SIG-M5 treated with dmso at 0.1 percent for 504 hours (cell line): Measurements from ENCODE around the gene SEMA4D.

ENCODE experiments used
- DNase-seq: peaks from one replicate; lab custom pipeline; 2025; ENCODE audit not compliant: unreplicated experiment; lab: John Stamatoyannopoulos, UW

The SEMA4D gene

DNA sequence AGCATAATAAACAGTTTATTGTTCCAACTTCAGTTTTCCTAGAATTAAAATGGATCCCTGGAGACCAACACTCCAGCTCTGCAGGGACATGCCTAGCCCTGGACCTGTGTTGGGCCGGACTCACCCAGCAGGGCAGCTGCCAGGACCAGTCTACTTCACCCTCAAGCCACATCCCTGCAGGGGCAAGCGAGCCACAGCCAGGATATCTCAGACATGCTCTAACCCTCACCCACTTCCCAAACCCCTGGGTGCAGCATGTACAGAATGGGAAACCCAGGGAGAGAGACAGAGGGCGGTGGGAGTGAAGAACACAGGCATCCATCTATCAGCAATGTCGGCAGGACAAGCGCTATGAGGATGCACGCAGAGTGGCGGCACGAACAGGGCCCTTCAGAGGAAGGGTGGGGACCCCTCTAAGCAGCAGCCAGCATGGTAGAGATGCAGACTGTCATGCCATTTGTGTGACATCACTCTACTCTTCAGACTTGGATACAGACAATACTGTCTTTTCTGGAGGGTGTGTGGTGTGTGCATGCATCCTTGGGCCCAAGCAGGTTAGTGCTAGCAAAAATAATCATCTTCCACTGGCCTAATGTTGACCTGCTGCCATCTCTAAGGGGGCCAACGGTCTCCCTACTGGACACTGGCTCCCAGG lies 83.1 kb downstream of the SEMA4D start:
- DNase-seq, result no peak

DNA sequence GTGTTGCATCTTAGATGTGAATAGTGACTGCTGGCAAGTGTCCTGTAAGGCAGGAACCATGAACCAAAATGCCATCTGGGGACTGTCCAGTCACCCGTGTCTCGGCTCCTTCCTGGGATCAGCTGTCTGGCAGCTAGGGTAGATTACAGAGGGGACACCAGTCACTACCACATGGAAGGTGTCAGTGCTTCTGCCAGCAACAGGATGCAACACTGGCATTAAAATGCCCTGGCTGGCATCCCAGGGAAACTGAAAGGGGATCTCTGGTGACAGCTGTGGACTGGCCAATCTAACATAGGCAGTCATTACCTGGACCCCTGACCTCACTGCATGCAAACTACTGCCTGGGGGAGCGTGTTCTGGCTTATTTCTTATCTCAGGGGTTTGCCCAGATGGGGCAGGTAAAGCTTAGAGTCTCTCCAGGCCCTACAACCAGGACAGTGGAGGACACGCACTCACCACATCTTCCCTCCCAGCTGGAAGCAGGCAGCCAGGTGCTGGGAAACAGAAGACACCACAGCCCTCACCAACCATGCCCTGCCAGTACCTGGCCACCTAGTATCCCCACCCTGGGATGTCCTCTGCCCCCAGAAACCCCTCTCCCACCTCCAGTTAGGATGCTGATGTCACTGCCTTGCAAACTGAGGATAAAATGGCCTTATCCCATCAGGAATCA lies 83.8 kb downstream of the SEMA4D start:
- DNase-seq, result no peak

DNA sequence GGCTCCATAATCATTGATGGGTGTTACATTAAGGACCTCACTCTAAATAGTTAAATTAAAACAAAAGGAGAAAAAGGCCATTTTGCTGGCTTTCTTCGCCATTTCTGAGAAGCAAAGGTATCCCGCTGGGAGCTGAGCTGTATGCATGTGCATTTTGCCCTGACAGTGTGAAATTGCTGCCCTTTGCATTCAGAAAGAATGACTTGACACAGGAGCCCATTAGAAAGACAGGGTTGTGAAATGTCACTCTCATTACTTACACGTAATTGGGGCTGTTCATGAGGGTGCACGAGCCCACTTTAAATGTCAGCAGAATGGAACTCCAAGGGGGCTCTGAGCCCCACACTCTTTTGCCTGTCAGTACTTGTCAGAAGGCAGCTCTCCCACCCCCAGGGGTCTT lies 85.0 kb downstream of the SEMA4D start:
- DNase-seq, result no peak

DNA sequence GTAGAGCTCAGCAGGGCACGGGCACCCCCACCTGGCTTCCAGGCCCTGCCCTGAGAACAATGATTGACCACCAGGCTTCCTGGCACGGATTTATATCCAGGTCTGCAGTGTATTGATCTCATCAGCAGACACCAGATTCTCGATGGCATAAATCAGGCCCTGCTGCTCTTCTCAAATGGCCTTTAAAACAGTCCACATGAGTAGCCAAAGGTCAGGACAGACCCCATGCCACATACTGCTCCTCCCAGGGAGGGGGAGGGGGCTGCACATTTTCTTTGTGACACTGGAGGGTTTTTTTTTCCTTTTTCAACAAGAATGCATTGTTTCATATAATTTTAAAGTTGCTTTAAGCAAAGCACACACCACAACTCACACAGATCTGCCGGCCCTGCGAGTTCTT lies 85.4 kb downstream of the SEMA4D start:
- DNase-seq, result no peak

DNA sequence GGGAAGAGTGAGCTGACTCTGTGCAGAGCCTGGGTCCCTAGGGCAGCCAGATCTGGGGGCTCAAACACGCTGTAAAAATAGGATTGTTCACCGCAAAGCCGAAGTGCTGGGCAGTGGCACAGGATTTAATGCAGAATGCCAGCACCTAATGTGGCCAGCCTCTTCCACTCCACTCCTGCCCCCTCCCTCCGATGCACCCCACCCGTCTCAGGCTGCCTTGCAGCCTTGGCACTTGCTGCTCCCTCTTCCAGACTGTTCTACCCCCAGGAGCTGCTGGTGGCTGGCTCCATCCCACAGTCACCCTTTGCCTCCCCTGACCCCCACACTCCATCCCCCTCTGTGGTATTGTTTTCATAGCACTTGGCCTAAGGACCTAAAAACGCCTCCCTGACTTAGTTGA lies 86.2 kb downstream of the SEMA4D start:
- no peak for DNase-seq

DNA sequence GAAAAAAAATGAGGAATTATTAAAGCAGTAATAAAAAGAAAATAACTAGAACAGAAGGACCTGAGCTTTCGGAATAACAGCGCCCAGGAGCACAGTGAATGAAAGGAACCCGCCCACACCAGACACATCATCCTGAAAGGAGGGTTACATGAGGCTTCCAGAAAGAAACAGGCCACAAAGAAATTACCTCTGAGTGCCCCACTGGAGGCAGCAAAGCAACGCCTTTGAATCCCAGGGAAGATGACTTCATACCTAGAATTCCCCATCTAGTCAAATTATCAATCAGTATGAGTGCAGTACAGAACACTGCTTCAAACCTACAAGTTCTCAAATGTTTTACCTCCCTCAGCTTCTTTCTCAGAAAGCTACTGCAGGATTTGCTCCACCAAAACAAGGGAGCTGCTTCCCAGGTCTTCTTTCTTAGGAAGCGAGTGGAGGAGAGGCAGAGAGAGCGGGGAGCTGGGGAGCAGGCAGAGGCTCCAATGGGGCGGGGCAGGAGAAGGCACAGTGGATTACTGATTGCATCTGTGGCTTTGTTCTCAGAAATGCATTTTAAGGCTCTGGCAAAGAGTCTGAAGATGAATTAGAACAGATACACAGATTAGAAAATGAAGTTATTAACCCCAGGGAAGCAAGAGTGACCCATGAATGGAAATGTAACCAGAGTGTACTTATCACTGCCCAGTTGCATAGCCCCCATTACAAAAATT lies 87.1 kb downstream of the SEMA4D start:
- no peak for DNase-seq

DNA sequence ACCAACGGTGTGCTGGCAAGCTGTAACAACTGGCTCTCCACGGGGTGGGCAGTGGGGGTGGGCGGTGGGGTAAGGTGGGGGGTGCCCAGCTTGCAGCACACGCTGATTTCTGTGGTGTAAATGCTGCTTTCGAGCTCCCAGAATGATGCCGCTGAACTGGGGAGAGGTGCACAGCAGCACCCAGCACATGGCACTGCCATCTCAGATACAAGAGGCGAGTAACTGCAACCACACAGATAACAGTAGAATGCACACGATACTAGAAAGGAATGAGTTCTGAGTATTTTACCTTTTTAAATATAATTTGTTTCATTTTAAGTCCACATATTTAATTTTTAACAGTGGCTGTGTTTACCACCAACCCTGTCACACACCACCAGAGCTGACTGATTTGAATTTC lies 87.9 kb downstream of the SEMA4D start:
- DNase-seq, result no peak

DNA sequence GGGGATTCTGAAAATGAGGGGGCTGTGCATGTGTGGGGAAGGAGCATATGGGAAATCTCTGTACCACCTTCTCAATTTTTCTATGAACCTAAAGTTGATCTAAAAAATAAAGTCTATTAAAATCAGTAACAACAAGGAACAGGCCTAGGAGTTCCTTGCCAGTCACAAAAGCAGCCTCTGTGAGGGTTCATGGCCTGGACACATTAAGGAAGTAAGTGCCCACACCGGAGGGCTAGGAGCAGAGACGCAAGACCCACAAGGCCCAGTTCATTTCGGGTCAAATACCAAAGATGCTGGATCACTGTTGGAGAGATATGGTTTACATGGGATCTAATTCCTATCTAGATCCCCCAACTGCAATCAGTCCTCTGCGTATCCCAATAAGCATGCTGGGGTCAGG lies 88.4 kb downstream of the SEMA4D start:
- DNase-seq, result no peak

DNA sequence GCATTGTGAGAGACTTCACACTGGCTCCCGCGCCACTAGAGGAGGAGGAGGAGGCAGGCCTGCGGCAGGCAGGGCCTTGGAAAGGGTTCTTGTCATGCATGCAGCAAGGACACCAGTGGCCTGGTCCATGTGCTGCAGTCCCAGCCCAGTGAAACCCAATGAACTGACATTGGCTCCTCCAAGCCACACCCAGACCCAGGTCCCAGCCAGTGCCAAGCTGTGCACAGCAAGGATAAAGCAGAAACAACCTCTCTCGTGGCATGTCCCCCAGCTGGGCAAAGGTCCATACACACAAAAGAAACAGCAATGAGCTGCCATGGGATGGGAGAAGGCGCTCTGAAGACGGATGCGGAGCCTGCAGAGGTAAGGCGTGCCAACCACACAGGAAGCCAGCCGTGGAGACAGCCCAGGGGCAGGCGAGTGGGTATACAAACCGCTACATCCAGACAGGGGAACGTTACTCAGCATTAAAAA lies 89.2 kb downstream of the SEMA4D start:
- no peak for DNase-seq

DNA sequence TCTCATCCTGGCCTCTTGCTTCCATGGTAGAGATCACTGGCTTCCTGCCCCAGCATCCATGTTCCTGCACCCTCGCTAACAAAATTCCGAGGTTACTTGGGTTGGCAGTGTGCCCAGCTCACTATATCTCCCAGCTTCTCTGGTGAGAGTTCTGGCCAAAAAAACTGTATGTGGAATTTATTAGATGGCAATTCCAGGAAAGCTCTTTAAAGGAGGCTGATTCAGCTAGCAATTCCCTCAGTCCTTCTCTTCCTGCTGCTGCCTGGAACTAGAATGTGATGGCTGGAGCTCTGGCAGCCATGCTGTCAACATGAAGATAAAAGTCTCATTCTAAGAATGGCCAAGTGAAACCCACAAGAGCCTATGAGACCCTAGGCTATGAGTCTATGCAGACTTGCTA lies 90.8 kb downstream of the SEMA4D start:
- no peak for DNase-seq

DNA sequence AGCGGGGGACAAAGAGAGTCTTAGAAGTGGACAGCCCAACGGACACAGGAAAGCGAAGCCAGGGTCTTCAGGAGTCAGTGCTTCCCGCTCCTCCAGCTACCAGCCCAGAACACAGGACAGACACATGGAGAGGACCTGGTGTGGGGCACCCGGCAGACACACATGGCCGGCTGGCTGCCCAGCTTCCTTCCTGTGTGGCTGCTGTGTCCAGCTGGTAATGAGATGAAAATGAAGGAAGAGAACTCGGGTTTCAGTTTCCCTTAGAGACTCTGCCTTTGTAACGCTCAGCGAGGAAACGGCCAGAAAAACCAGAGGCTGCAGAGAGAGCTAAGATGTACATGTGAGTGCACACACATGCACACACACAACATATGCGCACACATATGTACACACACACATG lies 92.1 kb downstream of the SEMA4D start:
- DNase-seq, result no peak

DNA sequence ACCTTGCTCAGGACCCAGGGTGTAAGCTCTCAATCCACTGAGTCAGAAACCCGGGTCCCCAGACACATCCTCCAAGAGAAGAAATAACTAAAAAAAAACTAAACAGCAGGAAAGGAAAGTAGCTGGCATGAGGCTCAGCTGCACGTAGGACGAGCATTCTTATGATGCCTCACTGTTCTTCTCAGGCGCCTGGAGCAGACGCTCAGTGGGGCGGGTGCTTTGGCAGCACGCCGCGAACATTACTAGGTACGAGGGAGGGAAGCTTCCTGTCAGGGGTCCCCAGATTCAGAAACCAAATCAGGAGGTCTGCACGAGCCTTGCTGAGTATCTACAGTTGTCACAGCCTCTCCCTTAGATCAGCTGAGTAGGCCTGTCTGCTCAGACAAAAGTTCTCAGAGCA lies 93.8 kb downstream of the SEMA4D start:
- DNase-seq, result no peak

DNA sequence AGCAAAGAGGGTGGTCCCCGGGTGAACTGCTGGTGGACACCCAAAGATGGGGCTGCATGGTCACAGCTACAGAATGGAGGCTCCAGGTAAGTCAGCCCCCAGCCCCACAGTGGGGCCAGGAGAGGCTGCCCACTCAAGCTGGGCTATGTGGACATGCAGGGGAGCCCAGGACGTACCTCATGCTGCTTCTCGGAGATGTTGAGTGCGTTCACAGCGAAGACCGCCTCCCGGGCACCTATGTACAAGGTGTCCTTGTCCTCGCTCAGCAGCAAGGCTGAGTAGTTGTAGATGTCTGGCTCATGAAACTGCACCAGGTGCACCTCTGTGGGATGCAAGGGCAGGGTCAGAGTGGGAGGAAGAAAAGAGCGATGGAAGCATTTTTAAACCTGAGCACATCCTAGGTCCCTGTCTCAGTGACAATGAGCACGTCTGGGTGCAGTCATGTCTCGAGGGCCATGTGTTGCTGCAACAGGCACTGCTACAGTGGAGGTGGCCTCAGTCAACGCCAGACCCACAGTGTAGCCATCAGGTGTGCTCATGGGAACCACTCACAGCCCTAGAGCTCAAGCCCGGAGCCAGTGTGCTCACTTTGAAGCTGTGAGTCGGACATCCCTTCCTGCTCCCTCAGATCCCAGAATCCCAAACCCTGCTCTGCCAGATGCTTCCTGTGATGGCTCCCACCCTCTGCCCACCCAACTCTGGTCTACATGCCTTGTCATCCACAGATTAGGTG lies 95.1 kb downstream of the SEMA4D start:
- DNase-seq, result no peak

DNA sequence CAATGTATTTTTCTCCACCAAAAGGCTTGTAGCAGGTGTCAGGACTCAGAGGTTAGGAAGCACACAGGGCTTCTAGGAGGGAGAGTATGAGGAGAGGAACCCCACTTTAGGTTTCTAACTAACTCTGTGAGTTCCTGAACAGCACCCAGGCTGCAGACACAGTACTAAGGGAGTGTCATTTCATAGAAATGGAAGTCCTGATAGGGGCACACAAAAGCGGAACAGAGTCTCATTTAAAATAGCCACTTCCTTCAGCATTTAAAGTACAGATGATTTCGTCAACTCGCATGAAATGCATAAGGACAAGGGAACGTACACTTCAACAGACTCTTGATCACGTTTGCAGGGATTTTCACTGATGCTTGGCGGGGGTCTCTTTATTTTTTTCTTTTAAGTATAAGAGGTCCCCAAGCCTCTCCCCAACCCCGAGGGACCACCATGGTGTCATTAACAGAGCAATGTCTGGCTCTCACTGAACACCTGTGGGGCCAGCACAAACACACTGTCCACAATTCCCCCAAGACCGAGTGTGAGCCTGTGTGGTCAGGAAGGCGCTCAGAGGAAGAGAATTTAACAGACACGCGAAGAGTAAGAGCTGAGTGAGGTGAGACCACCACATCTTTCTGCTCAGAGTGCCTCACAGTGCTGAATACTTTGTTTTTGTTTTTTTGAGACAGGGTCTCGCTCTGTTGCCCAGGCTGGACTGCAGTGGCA lies 97.4 kb downstream of the SEMA4D start:
- DNase-seq, result peak; percentile 92

DNA sequence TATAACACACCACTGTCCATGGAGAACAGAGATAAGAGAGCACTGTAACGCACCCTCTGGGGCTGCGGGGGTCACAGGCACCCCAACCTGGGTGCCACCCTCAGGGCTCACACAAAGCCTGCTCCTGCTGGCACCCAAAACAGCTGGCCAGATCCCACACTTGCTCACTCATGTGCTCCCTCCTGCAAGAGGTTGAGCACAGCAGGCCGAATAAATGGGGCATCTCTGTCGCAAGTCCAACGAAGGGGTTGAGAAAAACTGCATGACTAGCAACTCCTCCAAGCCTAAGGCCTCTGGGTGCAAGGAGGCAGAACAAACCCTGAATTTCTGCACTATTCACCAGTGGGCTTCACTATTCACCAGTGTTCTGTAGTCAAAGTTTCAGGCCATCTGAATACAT lies 99.3 kb downstream of the SEMA4D start:
- peak; percentile 64 for DNase-seq

DNA sequence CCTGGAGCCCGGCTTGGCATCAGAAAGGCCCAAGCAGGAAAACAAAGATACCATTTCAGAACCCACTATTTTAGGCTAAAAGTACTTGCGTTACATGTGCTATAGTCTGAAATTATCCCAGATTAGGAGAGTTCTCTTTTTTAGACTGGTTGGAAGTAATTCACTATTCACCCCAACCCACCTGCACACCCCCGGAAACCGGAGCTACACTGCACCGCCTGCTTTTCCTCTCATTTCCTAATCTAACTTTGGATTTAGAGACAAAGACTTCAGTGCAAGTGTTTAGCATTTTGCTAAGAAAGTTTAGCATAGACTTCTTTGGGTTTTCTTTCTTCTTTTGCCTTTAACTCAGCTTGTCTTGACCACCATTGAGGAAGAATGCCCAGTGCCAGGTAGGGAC lies 100.4 kb downstream of the SEMA4D start:
- DNase-seq, result no peak

DNA sequence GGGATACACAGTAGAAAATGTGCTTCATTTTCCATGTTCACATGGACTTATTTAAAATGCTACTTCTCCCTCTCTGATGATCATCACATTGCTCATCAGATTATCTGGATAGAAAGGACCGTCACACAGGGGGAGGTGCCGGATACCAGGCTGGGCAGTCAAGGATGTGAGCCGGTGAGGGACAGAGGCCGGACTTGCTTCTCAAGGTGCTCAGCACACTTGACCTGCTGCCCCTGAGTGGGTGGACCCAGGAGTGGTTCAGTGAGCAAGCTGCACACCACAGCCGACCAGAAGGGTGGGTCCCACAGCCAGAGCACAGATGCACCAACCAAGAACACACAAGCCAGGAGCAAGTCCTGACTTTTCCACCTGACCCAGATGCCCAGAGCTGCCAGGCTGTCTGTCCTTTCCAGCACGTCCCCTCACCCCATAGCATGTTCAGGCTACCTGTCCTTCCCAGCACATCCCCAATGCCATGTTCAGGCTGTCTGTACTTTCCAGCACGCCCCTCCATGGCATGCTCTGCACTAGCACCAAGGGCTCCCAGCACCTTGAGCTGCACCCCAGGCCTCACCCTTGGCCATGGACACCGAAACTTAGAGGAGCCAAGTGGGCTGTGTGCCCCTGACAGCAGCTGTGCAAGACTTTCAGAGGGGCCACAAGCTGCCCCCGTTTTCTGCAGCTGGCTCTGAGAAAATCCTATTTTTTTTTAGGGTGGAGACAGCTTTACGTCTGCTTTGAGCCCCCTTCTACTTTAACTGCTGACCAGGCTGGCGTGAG lies 101.8 kb downstream of the SEMA4D start:
- DNase-seq, result no peak

DNA sequence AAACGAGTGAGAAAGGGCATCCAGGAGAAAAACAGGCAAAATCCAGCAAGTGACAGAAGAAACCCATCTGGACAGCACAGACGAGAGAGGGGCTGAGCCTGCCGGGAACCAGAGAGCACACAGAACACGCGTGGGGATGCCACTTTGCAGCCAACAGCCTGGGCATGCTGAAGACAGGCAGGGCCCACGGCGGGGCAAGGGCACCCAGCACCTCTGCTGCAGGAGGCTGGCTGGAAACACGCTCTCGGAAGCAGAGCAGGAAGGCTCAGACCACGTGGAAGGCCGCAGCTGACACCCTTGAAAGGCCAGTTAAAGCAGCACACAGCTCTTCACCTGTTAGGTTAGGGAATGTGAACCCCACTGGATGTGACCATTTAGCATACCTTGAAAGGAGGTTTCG lies 103.5 kb downstream of the SEMA4D start:
- no peak for DNase-seq

DNA sequence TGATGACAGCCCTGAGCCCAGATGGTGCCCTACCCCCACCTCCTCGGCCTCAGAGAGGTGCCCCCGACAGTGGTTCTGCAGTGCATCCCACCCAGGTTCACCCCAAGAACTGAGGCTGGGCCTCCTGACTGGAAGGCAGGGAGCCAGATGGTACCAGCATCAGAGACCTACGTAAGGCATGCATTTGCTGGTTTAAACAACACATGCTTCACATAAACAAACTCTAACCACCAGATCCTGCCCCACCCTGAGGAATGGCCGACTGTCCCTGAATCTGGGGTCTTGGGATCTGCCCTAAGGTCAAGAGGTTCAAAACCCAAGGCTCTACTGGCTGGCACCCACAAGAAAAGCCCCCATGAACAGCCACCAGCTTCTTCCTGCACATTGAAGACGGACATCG lies 106.3 kb downstream of the SEMA4D start:
- no peak for DNase-seq

DNA sequence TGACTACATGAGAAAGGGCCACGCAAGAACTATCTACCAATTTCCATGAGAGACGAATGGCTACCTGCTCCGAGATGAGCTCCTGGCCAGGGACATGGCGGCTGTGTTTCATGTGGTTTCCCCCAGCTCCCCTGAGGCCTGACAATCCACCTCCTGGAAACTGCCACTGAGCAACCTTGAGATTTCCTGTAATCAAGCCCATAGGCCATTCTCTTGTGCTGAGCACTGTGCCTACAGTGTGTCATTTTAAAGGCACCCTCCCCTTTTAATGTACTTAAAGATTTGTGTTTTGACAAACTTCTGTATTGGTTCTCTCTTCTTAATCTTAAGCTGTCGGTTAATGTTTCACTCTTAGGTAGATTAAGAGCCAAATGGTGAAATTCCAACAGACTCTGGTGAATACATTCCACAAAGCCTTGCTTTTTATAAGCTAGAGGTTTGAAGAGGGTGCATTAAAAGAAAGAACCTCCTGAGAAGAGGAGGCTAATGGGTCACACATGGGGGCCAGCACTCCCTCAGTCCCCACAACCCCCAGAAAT lies 107.3 kb downstream of the SEMA4D start:
- no peak for DNase-seq
